ENCODE measurements around the gene TIGD2.

DNA sequence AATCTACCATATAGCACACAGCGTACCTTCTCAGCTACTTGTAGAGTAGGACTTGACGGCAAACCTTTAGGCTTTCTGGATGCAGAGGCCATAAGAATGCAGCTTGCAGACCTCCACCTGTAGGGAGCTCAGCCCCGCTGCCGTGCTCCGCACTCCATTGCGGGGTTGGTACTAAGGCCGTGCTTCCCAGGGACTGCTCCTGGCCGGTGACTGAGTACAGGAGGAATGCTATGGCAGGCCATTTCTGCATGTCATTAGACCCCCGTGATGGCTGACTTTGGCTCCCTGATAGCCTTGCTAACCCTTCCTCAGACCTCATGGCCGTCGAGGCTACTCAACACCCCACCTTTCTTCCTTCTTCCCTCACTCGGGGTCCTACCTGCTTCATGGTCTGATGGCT, 26.4 kb downstream of the TIGD2 start:
- TF ChIP-seq POLR2AphosphoS5 (IDR thresholded peaks at IDR 0.05): no peak
- TF ChIP-seq, protein P1, sequence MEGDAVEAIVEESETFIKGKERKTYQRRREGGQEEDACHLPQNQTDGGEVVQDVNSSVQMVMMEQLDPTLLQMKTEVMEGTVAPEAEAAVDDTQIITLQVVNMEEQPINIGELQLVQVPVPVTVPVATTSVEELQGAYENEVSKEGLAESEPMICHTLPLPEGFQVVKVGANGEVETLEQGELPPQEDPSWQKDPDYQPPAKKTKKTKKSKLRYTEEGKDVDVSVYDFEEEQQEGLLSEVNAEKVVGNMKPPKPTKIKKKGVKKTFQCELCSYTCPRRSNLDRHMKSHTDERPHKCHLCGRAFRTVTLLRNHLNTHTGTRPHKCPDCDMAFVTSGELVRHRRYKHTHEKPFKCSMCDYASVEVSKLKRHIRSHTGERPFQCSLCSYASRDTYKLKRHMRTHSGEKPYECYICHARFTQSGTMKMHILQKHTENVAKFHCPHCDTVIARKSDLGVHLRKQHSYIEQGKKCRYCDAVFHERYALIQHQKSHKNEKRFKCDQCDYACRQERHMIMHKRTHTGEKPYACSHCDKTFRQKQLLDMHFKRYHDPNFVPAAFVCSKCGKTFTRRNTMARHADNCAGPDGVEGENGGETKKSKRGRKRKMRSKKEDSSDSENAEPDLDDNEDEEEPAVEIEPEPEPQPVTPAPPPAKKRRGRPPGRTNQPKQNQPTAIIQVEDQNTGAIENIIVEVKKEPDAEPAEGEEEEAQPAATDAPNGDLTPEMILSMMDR (IDR thresholded peaks at IDR 0.05): no peak
